Neural cell (in vitro differentiated cells): ENCODE data around the gene LPAR3. TPM values are rescaled to one million over a fixed set of nuclear protein-coding genes. Genes with fewer than 3 reads are reported as not detected.

Experiments used
- H2AFZ ChIP-seq: fragments of 200-600, 300-800 bp; sonication (generic), shearing (Covaris generic); 2 replicates; pipeline ENCODE4 v1.6.0; 2014; ENCODE audit warnings: low read depth, mild to moderate bottlenecking, antibody characterized with exemption, low read length, moderate library complexity
- H3F3A ChIP-seq: fragments of 200-600 bp; shearing (Covaris generic); 2 replicates; pipeline ENCODE4 v1.6.1; 2016; ENCODE audit warnings: mild to moderate bottlenecking, moderate library complexity, mixed read lengths, antibody characterized with exemption, low read length; ENCODE audit not compliant: insufficient read depth, poor library complexity, severe bottlenecking
- H3K27ac ChIP-seq: fragments of 200-600, 300-800 bp; sonication (generic), shearing (Covaris generic); 2 replicates; pipeline ENCODE4 v1.5.1; 2014; ENCODE audit warnings: mild to moderate bottlenecking, low read length, moderate library complexity
- H3K27me3 ChIP-seq: fragments of 300-800, 200-600 bp; sonication (generic), shearing (Covaris generic); 2 replicates; pipeline ENCODE4 v1.6.0; 2014; ENCODE audit warnings: mild to moderate bottlenecking, low read depth, low read length, moderate library complexity; ENCODE audit not compliant: insufficient read depth
- H3K36me3 ChIP-seq: fragments of 300-800, 200-600 bp; sonication (generic), shearing (Covaris generic); 2 replicates; pipeline ENCODE4 v1.5.1; 2014; ENCODE audit warnings: mild to moderate bottlenecking, antibody characterized with exemption, low read length, moderate library complexity; ENCODE audit not compliant: insufficient read depth
- H3K4me2 ChIP-seq: fragments of 300-800, 200-600 bp; sonication (generic), shearing (Covaris generic); 2 replicates; pipeline ENCODE4 v1.6.0; 2014; ENCODE audit warnings: mild to moderate bottlenecking, low read length
- H3K4me3 ChIP-seq: fragments of 300-800, 200-600 bp; sonication (generic), shearing (Covaris generic); 2 replicates; pipeline ENCODE4 v1.5.1; 2014; ENCODE audit warnings: mild to moderate bottlenecking, low read length, moderate library complexity
- H3K79me2 ChIP-seq: fragments of 200-600 bp; shearing (Covaris generic); replicated peaks from 2 replicates; pipeline ENCODE4 v1.6.0; 2014; ENCODE audit warnings: mild to moderate bottlenecking, low read length, moderate library complexity; ENCODE audit not compliant: insufficient read depth
- H3K9ac ChIP-seq: fragments of 300-800, 200-600 bp; sonication (generic), shearing (Covaris generic); 2 replicates; pipeline ENCODE4 v1.6.1; 2016; ENCODE audit warnings: mild to moderate bottlenecking, low read length, mixed read lengths
- H3K9me2 ChIP-seq: fragments of 200-600 bp; shearing (Covaris generic); 2 replicates; pipeline ENCODE4 v1.6.1; 2016; ENCODE audit warnings: mild to moderate bottlenecking, low read length, mixed read lengths; ENCODE audit not compliant: insufficient read depth
- H3K9me3 ChIP-seq: fragments of 200-600, 300-800 bp; sonication (generic), shearing (Covaris generic); 2 replicates; pipeline ENCODE4 v1.6.1; 2016; ENCODE audit warnings: mild to moderate bottlenecking, mixed run types, low read length, moderate library complexity, mixed read lengths
- H4K20me1 ChIP-seq: fragments of 200-600 bp; shearing (Covaris generic); 2 replicates; pipeline ENCODE4 v1.6.1; 2016; ENCODE audit warnings: mild to moderate bottlenecking, mixed run types; ENCODE audit not compliant: insufficient read depth
- EP300 ChIP-seq: fragments of 450-650 bp; conservative IDR thresholded peaks from 2 replicates; pipeline ENCODE4 v1.6.1; 2014; ENCODE audit warnings: antibody characterized with exemption, mild to moderate bottlenecking, moderate library complexity; ENCODE audit not compliant: poor library complexity, severe bottlenecking
- EZH2 ChIP-seq: fragments of 200-600, 300-800 bp; shearing (Covaris generic), sonication (generic); IDR thresholded peaks from 2 replicates; pipeline ENCODE4 v1.6.1; 2014; ENCODE audit warnings: antibody characterized with exemption, low read length, borderline replicate concordance, mild to moderate bottlenecking; ENCODE audit not compliant: insufficient read depth, poor library complexity, severe bottlenecking
- MXI1 ChIP-seq: fragments of 450-650 bp; conservative IDR thresholded peaks from 2 replicates; pipeline ENCODE4 v1.6.1; 2014; ENCODE audit warnings: antibody characterized with exemption, mild to moderate bottlenecking; ENCODE audit not compliant: poor library complexity, severe bottlenecking
- POLR2AphosphoS5 ChIP-seq: IDR thresholded peaks from 2 replicates; pipeline ENCODE4 v1.6.1; 2012
- RAD21 ChIP-seq: fragments of 450-650 bp; conservative IDR thresholded peaks from 2 replicates; pipeline ENCODE4 v1.6.1; 2014; ENCODE audit warnings: antibody characterized with exemption, mild to moderate bottlenecking, moderate library complexity
- SMC3 ChIP-seq: fragments of 450-650 bp; conservative IDR thresholded peaks from 2 replicates; pipeline ENCODE4 v1.6.1; 2014; ENCODE audit warnings: antibody characterized with exemption, mild to moderate bottlenecking, moderate library complexity; ENCODE audit not compliant: poor library complexity
- TAF1 ChIP-seq: IDR thresholded peaks from 2 replicates; pipeline ENCODE4 v1.6.1; 2012; ENCODE audit warnings: low read depth
- polyA plus RNA-seq: library from polyadenylated mRNA; depleted of rRNA; stranded (reverse); fragments of >200 nt; gene quantifications from 2 replicates; pipeline ENCODE4 v1.2.3, GENCODE V29; 2014
- TF ChIP-seq, protein P1 (sequence below): fragments of 450-650 bp; IDR thresholded peaks from 2 replicates; pipeline ENCODE4 v1.5.1; 2014; ENCODE audit warnings: antibody characterized with exemption, mild to moderate bottlenecking, moderate library complexity; ENCODE audit not compliant: poor library complexity, severe bottlenecking
- TF ChIP-seq, protein P2 (sequence below): IDR thresholded peaks from 2 replicates; pipeline ENCODE4 v1.6.1; 2012; ENCODE audit warnings: borderline replicate concordance

Gene LPAR3
- polyA plus RNA-seq, 1 donor from 2014 or later: not detected

DNA sequence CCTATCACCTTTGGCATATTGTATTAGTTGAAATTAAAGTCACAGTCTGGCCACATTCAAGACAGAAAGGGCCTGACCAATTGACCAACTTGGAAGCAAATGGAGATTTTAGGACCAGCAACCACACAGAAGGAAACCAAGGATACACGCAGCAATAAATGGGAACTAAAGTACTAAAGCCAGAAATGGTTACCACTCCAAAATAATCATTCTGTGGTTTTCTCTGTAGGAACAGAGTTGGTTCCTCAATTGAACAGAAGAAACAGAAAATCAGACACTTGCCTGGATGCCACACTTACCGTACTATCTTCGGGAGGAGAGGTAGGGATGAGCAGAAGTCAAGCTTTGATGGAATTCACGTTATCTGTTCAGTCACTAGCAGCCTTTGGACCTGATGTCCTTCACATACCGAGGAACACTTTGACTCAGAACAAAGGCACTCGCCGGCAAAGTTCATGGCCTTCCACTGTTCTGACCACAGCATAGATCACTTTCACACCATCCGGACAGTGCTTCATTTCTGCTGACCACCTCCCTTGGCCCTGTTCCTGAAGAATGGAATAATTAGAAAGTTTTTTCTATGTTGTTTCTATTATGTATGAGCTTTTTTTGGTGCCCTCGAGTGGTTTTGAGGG, 96.9 kb downstream of the LPAR3 start:
- H3K27me3 ChIP-seq: no peaks in the 10 kb centered on the region
- no peak overlapping the region for H3K4me3 ChIP-seq
- peaks cover 5% of the 10 kb centered on the region for H3K9me3 ChIP-seq
- no peak overlapping the region for H3K27ac ChIP-seq
- no peak overlapping the region for H3K9ac ChIP-seq
- no peaks in the 10 kb centered on the region for H4K20me1 ChIP-seq
- H3K79me2 ChIP-seq: no peaks in the 10 kb centered on the region
- no peak overlapping the region for H3K4me2 ChIP-seq
- H3F3A ChIP-seq: no peaks in the 10 kb centered on the region
- H2AFZ ChIP-seq: no peak overlapping the region
- H3K36me3 ChIP-seq: no peaks in the 10 kb centered on the region
- TF ChIP-seq RAD21 (no peak), EP300 (no peak), SMC3 (no peak), TAF1 (no peak), MXI1 (no peak), POLR2AphosphoS5 (no peak), EZH2 (no peak)
- TF ChIP-seq, protein P1, sequence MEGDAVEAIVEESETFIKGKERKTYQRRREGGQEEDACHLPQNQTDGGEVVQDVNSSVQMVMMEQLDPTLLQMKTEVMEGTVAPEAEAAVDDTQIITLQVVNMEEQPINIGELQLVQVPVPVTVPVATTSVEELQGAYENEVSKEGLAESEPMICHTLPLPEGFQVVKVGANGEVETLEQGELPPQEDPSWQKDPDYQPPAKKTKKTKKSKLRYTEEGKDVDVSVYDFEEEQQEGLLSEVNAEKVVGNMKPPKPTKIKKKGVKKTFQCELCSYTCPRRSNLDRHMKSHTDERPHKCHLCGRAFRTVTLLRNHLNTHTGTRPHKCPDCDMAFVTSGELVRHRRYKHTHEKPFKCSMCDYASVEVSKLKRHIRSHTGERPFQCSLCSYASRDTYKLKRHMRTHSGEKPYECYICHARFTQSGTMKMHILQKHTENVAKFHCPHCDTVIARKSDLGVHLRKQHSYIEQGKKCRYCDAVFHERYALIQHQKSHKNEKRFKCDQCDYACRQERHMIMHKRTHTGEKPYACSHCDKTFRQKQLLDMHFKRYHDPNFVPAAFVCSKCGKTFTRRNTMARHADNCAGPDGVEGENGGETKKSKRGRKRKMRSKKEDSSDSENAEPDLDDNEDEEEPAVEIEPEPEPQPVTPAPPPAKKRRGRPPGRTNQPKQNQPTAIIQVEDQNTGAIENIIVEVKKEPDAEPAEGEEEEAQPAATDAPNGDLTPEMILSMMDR: no peak
- TF ChIP-seq, protein P2, sequence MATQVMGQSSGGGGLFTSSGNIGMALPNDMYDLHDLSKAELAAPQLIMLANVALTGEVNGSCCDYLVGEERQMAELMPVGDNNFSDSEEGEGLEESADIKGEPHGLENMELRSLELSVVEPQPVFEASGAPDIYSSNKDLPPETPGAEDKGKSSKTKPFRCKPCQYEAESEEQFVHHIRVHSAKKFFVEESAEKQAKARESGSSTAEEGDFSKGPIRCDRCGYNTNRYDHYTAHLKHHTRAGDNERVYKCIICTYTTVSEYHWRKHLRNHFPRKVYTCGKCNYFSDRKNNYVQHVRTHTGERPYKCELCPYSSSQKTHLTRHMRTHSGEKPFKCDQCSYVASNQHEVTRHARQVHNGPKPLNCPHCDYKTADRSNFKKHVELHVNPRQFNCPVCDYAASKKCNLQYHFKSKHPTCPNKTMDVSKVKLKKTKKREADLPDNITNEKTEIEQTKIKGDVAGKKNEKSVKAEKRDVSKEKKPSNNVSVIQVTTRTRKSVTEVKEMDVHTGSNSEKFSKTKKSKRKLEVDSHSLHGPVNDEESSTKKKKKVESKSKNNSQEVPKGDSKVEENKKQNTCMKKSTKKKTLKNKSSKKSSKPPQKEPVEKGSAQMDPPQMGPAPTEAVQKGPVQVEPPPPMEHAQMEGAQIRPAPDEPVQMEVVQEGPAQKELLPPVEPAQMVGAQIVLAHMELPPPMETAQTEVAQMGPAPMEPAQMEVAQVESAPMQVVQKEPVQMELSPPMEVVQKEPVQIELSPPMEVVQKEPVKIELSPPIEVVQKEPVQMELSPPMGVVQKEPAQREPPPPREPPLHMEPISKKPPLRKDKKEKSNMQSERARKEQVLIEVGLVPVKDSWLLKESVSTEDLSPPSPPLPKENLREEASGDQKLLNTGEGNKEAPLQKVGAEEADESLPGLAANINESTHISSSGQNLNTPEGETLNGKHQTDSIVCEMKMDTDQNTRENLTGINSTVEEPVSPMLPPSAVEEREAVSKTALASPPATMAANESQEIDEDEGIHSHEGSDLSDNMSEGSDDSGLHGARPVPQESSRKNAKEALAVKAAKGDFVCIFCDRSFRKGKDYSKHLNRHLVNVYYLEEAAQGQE: no peak
- no peaks in the 10 kb centered on the region for H3K9me2 ChIP-seq

DNA sequence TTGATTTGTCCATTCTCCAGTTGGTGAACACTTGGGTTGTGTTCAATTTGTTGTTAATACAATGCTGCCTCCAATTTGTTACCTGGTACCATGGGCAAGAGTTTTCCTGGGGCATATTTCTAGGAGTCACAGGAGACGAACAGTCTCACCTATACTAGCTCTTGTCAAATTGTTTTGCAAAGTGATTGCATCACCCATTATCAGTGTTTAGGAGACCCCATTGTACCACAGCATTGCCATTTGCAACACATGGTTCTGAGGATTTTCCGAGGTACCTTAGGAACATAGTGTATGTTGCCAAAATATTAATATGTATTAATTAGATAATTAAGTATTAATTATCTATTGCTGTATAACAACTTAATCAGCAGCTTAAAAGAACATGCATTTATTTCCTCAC, 97.8 kb downstream of the LPAR3 start:
- Histone ChIP-seq H3K79me2 (no peaks in the 10 kb centered on the region), H3F3A (no peaks in the 10 kb centered on the region), H3K27me3 (no peaks in the 10 kb centered on the region), H3K4me2 (no peak overlapping the region), H3K36me3 (no peaks in the 10 kb centered on the region), H3K9me2 (no peaks in the 10 kb centered on the region), H3K27ac (no peak overlapping the region), H3K4me3 (no peak overlapping the region), H3K9me3 (peaks cover 5% of the 10 kb centered on the region), H4K20me1 (no peaks in the 10 kb centered on the region), H2AFZ (no peak overlapping the region), H3K9ac (no peak overlapping the region)
- TF ChIP-seq TAF1 (no peak), RAD21 (no peak), MXI1 (no peak), EZH2 (no peak)
- TF ChIP-seq, protein P1: no peak
- TF ChIP-seq, protein P2: no peak
